ENCODE measurements around the gene C1orf198. TPM values are rescaled to one million over a fixed set of nuclear protein-coding genes. Genes with fewer than 3 reads are reported as not detected.

Gene C1orf198
- total and polyA plus RNA-seq, 2 of the 4 experiments (the other 2 are of a cell fraction), result 67.4 to 76.2 TPM

DNA sequence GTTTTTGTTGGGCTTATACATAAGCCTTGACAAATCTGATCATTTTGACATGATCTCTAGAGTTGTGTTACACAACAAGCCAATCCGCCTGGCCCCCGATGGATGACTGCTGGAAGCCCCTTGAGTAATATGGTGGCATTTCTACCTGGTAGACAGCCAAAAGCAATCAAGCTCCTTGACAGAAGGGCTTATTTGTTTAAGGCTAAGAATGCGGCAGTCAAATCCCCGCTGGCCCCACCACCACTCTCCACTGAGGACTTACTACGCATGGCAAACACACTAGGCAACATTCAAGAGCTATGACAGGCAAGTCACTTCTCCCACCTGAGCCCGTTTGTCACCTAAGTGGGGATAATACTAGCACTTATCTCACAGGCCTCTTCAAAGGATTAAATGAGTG is 33.4 kb upstream of the C1orf198 start:
- Histone ChIP-seq H3K4ac (ENCODE audit: low read depth, low read length) (peak overlapping the region; percentile 46; the same call in 1 of the 2 replicates), H4K5ac (ENCODE audit: low read depth, low read length) (no peak overlapping the region), H3K56ac (ENCODE audit: extremely low read depth, insufficient read depth, low read length) (no peak overlapping the region), H3K79me1 (ENCODE audit: low read depth in 1 of 2, low read length in 2 of 2) (no peaks in the 10 kb centered on the region), H3K9me1 (ENCODE audit: insufficient read depth, low read length) (no peaks in the 10 kb centered on the region; the same call in 1 of the 2 replicates), H4K91ac (ENCODE audit: insufficient read depth, low read depth, low read length) (peak overlapping the region; percentile 75), H3K4me3 (ENCODE audit: insufficient read depth, low read depth, low read length) (no peak overlapping the region), H4K20me1 (ENCODE audit: insufficient read depth, low read length) (no peaks in the 10 kb centered on the region), H3K4me2 (ENCODE audit: low read depth, low read length) (no peak overlapping the region), H2BK20ac (ENCODE audit: low read depth, low read length) (peak overlapping the region; percentile 52), H3K27ac (ENCODE audit: insufficient read depth, low read length) (no peak overlapping the region), H3K4me1 (ENCODE audit: control insufficient read depth, insufficient read depth, low read length) (peaks cover 12% of the 10 kb centered on the region), H3K9ac (ENCODE audit: low read depth, low read length) (no peak overlapping the region), H2AK5ac (ENCODE audit: low read depth, low read length) (peak overlapping the region; percentile 52; the same call in 1 of the 2 replicates), H3K36me3 (ENCODE audit: control insufficient read depth, insufficient read depth, low read length) (no peaks in the 10 kb centered on the region), H2AFZ (replicated peaks; ENCODE audit: low read length, poor library complexity) (peak overlapping the region; percentile 25), H2BK5ac (ENCODE audit: low read depth, low read length, poor library complexity, severe bottlenecking) (no peak overlapping the region), H2BK15ac (ENCODE audit: low read depth, low read length) (peak overlapping the region; percentile 50; the same call in 1 of the 3 replicates), H3K23ac (ENCODE audit: low read depth, low read length) (no peak overlapping the region), H2AK9ac (replicated peaks; ENCODE audit: low read depth, low read length, poor library complexity) (peak overlapping the region; percentile 31), H3K14ac (replicated peaks; ENCODE audit: low read depth, low read length) (0 out of 2 replicates have a peak overlapping the region, but pooled peaks have one; percentile 28), H3K18ac (ENCODE audit: low read depth, low read length) (no peak overlapping the region; the same call in 1 of the 2 replicates), H3K27me3 (ENCODE audit: control insufficient read depth, insufficient read depth, low read length) (no peaks in the 10 kb centered on the region), H3K9me3 (ENCODE audit: control insufficient read depth, insufficient read depth, low read length) (no peaks in the 10 kb centered on the region), H2BK120ac (ENCODE audit: low read depth, low read length) (peak overlapping the region; percentile 61; the same call in 1 of the 2 replicates), H4K8ac (ENCODE audit: low read depth in 2 of 2, low read length in 2 of 2) (no peak overlapping the region; a peak in 1 of 4 replicates)
- ChIA-PET CTCF (no interaction called here), POLR2A (ENCODE audit: unreplicated experiment) (no interaction called here)
- no peak for DNase-seq
- TF ChIP-seq ELK1 (IDR thresholded peaks at IDR 0.05; ENCODE audit: borderline replicate concordance, low read depth, low read length) (no peak), RFX5 (IDR thresholded peaks at IDR 0.05; ENCODE audit: low read depth, low read length) (no peak), BHLHE40 (IDR thresholded peaks at IDR 0.05; ENCODE audit: low read depth, low read length) (no peak), MAZ (IDR thresholded peaks at IDR 0.05; ENCODE audit: borderline replicate concordance, low read depth, low read length) (no peak)
- no peak for ATAC-seq (ENCODE audit: low read depth)
- BruUV-seq (replicated peaks), result no TSS peak
- dilution Hi-C loops (cut with HindIII; ENCODE audit: low sequenced_read_pairs, unreplicated experiment) (no loop called here), in situ Hi-C loops (cut with MboI; ENCODE audit: low sequenced_read_pairs) (no loop called here), intact Hi-C loops (cut with micrococcal nuclease) (no loop called here)
- 67% methylated on average over 1 of the region's 6 CpGs; no CpG with 5 or more reads in 1 of the 2 experiments for WGBS, 2 experiments (ENCODE audit: extremely low coverage in 2 of 2, insufficient read length in 1 of 2)

Data from IMR-90 (cell line).